Mucosa of stomach (tissue), 1 donor: ENCODE measurements around the gene FAM117B.
"Not testable (repeated sequence)": the region's sequence is repeated elsewhere in the genome, so short reads cannot be mapped to it uniquely, and the experiment has no call there.

Experiments
- H3K27me3 ChIP-seq: one replicate; pipeline ENCODE4 v1.7.0; 2013; ENCODE audit warnings: mild to moderate bottlenecking, low read length; ENCODE audit not compliant: control insufficient read depth, insufficient read depth
- H3K36me3 ChIP-seq: one replicate; pipeline ENCODE4 v1.7.0; 2013; ENCODE audit warnings: low read length; ENCODE audit not compliant: control insufficient read depth, insufficient read depth
- H3K4me1 ChIP-seq: one replicate; pipeline ENCODE4 v1.7.0; 2013; ENCODE audit warnings: mild to moderate bottlenecking, low read length; ENCODE audit not compliant: control insufficient read depth, insufficient read depth
- H3K4me3 ChIP-seq: one replicate; pipeline ENCODE4 v1.7.0; 2013; ENCODE audit warnings: low read length
- H3K9ac ChIP-seq: one replicate; pipeline ENCODE4 v1.7.0; 2013; ENCODE audit warnings: mild to moderate bottlenecking, low read length, moderate library complexity
- H3K9me3 ChIP-seq: one replicate; pipeline ENCODE4 v1.7.0; 2013; ENCODE audit warnings: mild to moderate bottlenecking, low read length, moderate library complexity; ENCODE audit not compliant: control insufficient read depth
- donor health status: Pancreatic carcinoma.

Gene FAM117B

GRCh38 chr2:202643012-202643858 lies 8.5 kb downstream of the FAM117B start:
- peak overlapping the region; percentile 2 for H3K9ac ChIP-seq
- H3K4me3 ChIP-seq: no peak overlapping the region
- no peaks in the 10 kb centered on the region for H3K27me3 ChIP-seq
- peaks cover 34% of the 10 kb centered on the region for H3K4me1 ChIP-seq
- H3K36me3 ChIP-seq: no peaks in the 10 kb centered on the region
- no peaks in the 10 kb centered on the region for H3K9me3 ChIP-seq

GRCh38 chr2:202652119-202652518 lies 17.4 kb downstream of the FAM117B start:
- H3K27me3 ChIP-seq: no peaks in the 10 kb centered on the region
- H3K4me3 ChIP-seq: no peak overlapping the region
- H3K4me1 ChIP-seq: no peaks in the 10 kb centered on the region
- H3K9ac ChIP-seq: no peak overlapping the region
- no peaks in the 10 kb centered on the region for H3K9me3 ChIP-seq
- no peaks in the 10 kb centered on the region for H3K36me3 ChIP-seq

GRCh38 chr2:202653890-202654289 lies 19.1 kb downstream of the FAM117B start:
- no peak overlapping the region for H3K4me3 ChIP-seq
- no peaks in the 10 kb centered on the region for H3K4me1 ChIP-seq

GRCh38 chr2:202657876-202658275 lies 23.1 kb downstream of the FAM117B start:
- H3K9me3 ChIP-seq: no peaks in the 10 kb centered on the region

More at GRCh38 chr2:202653890-202654289, 19.1 kb downstream of the FAM117B start:
- Histone ChIP-seq H3K27me3 (no peaks in the 10 kb centered on the region), H3K9me3 (no peaks in the 10 kb centered on the region), H3K36me3 (no peaks in the 10 kb centered on the region), H3K9ac (no peak overlapping the region)

GRCh38 chr2:202660796-202661195 lies 26.0 kb downstream of the FAM117B start:
- peaks cover 3% of the 10 kb centered on the region for H3K4me1 ChIP-seq
- no peak overlapping the region for H3K4me3 ChIP-seq
- H3K9me3 ChIP-seq: no peaks in the 10 kb centered on the region
- no peak overlapping the region for H3K9ac ChIP-seq
- H3K27me3 ChIP-seq: no peaks in the 10 kb centered on the region
- H3K36me3 ChIP-seq: no peaks in the 10 kb centered on the region

More at GRCh38 chr2:202657876-202658275, 23.1 kb downstream of the FAM117B start:
- no peaks in the 10 kb centered on the region for H3K27me3 ChIP-seq
- H3K36me3 ChIP-seq: no peaks in the 10 kb centered on the region
- H3K4me1 ChIP-seq: no peaks in the 10 kb centered on the region
- no peak overlapping the region for H3K4me3 ChIP-seq
- no peak overlapping the region for H3K9ac ChIP-seq

GRCh38 chr2:202669841-202670240 lies 35.1 kb downstream of the FAM117B start:
- no peak overlapping the region for H3K9ac ChIP-seq
- H3K9me3 ChIP-seq: no peaks in the 10 kb centered on the region
- peaks cover 25% of the 10 kb centered on the region for H3K4me1 ChIP-seq
- no peaks in the 10 kb centered on the region for H3K27me3 ChIP-seq
- no peak overlapping the region for H3K4me3 ChIP-seq
- H3K36me3 ChIP-seq: no peaks in the 10 kb centered on the region

- Histone ChIP-seq H3K27me3 (no peaks in the 10 kb centered on the region), H3K9ac (no peak overlapping the region), H3K4me1 (peaks cover 22% of the 10 kb centered on the region), H3K4me3 (no peak overlapping the region), H3K36me3 (no peaks in the 10 kb centered on the region), H3K9me3 (no peaks in the 10 kb centered on the region)
Observed at GRCh38 chr2:202671317-202672035, 36.7 kb downstream of the FAM117B start.

GRCh38 chr2:202675097-202675496 lies 40.3 kb downstream of the FAM117B start:
- not testable (repeated sequence) for H3K4me3 ChIP-seq, H3K9ac ChIP-seq, H3K9me3 ChIP-seq, H3K36me3 ChIP-seq, H3K27me3 ChIP-seq
- peaks cover 22% of the 10 kb centered on the region for H3K4me1 ChIP-seq

GRCh38 chr2:202679980-202680379 lies 45.2 kb downstream of the FAM117B start:
- Histone ChIP-seq H3K4me3 (no peak overlapping the region), H3K9me3 (no peaks in the 10 kb centered on the region), H3K9ac (no peak overlapping the region), H3K27me3 (no peaks in the 10 kb centered on the region), H3K4me1 (no peaks in the 10 kb centered on the region), H3K36me3 (no peaks in the 10 kb centered on the region)

GRCh38 chr2:202680512-202680911 lies 45.7 kb downstream of the FAM117B start:
- H3K27me3 ChIP-seq: no peaks in the 10 kb centered on the region
- no peaks in the 10 kb centered on the region for H3K4me1 ChIP-seq
- no peaks in the 10 kb centered on the region for H3K36me3 ChIP-seq
- no peak overlapping the region for H3K4me3 ChIP-seq
- H3K9ac ChIP-seq: no peak overlapping the region
- H3K9me3 ChIP-seq: no peaks in the 10 kb centered on the region

- H3K27me3 ChIP-seq: no peaks in the 10 kb centered on the region
- no peaks in the 10 kb centered on the region for H3K9me3 ChIP-seq
- H3K4me3 ChIP-seq: no peak overlapping the region
- H3K36me3 ChIP-seq: no peaks in the 10 kb centered on the region
- no peaks in the 10 kb centered on the region for H3K4me1 ChIP-seq
- no peak overlapping the region for H3K9ac ChIP-seq
Observed at GRCh38 chr2:202681688-202682205, 47.0 kb downstream of the FAM117B start.

- no peaks in the 10 kb centered on the region for H3K9me3 ChIP-seq
- no peak overlapping the region for H3K9ac ChIP-seq
Observed at GRCh38 chr2:202682274-202682673, 47.5 kb downstream of the FAM117B start.

More at GRCh38 chr2:202682274-202682673, 47.5 kb downstream of the FAM117B start:
- H3K36me3 ChIP-seq: no peaks in the 10 kb centered on the region
- no peaks in the 10 kb centered on the region for H3K4me1 ChIP-seq
- no peak overlapping the region for H3K4me3 ChIP-seq
- no peaks in the 10 kb centered on the region for H3K27me3 ChIP-seq
